NCI-H510A treated with DMSO at 0.1 percent for 48 hours (cell line): ENCODE results near the gene PPP1R9B.
A peak's percentile ranks its signal among the peaks of the same experiment; 100 is the strongest.

Source experiments
- DNase-seq: peaks from one replicate; lab custom pipeline; 2025; lab: John Stamatoyannopoulos, UW

The PPP1R9B gene

GRCh38 chr17:50123649-50124349, 26.7 kb downstream of the PPP1R9B start:
- peak; percentile 61 for DNase-seq

GRCh38 chr17:50122945-50123344, 27.5 kb downstream of the PPP1R9B start:
- no peak for DNase-seq

- no peak for DNase-seq
These were observed 29.8 kb downstream of the PPP1R9B start for GRCh38 chr17:50120475-50121253.

- DNase-seq, result no peak
These were observed 31.7 kb downstream of the PPP1R9B start for GRCh38 chr17:50118828-50119218.

GRCh38 chr17:50118076-50118827, 32.2 kb downstream of the PPP1R9B start:
- no peak for DNase-seq

GRCh38 chr17:50117202-50118051, 33.0 kb downstream of the PPP1R9B start:
- peak; percentile 65 for DNase-seq

GRCh38 chr17:50115756-50116155, 34.7 kb downstream of the PPP1R9B start:
- DNase-seq, result no peak

- DNase-seq, result peak; percentile 82
These were observed 35.6 kb downstream of the PPP1R9B start for GRCh38 chr17:50114849-50115357.

- DNase-seq, result no peak
These were observed 36.1 kb downstream of the PPP1R9B start for GRCh38 chr17:50114401-50114800.

GRCh38 chr17:50113624-50114320, 36.7 kb downstream of the PPP1R9B start:
- DNase-seq, result no peak

- no peak for DNase-seq
These were observed 37.8 kb downstream of the PPP1R9B start for GRCh38 chr17:50112694-50113093.

GRCh38 chr17:50111673-50112655, 38.5 kb downstream of the PPP1R9B start:
- DNase-seq, result no peak

GRCh38 chr17:50110591-50111349, 39.7 kb downstream of the PPP1R9B start:
- DNase-seq, result no peak

- no peak for DNase-seq
These were observed 40.7 kb downstream of the PPP1R9B start for GRCh38 chr17:50109785-50110184.

GRCh38 chr17:50109207-50109606, 41.3 kb downstream of the PPP1R9B start:
- no peak for DNase-seq

- DNase-seq, result no peak
These were observed 41.9 kb downstream of the PPP1R9B start for GRCh38 chr17:50108556-50108955.

- no peak for DNase-seq
These were observed 42.6 kb downstream of the PPP1R9B start for GRCh38 chr17:50107790-50108414.

GRCh38 chr17:50106393-50107131, 43.9 kb downstream of the PPP1R9B start:
- DNase-seq, result no peak
